Subcutaneous adipose tissue (tissue), 4 donors: Measurements from ENCODE around the gene TIMP1. TPM values are rescaled to one million over a fixed set of nuclear protein-coding genes. Genes with fewer than 3 reads are reported as not detected.

ENCODE experiments used
- total RNA-seq, 4 donors: library from RNA; depleted of rRNA; stranded (reverse); fragments of >200 nt; gene quantifications; one replicate each; pipeline ENCODE4 v1.1.0, GENCODE V29; 2016
- TF ChIP-seq, protein P1 (sequence below): fragments of 450-650 bp; IDR thresholded peaks from one replicate; pipeline ENCODE4 v1.5.1; 2016; ENCODE audit warnings: low read depth, mild to moderate bottlenecking, control low read depth, antibody characterized with exemption, moderate library complexity

The TIMP1 gene
- total RNA-seq, 4 donors from 2014 or later = 31.5 to 245 (median 102) TPM

DNA sequence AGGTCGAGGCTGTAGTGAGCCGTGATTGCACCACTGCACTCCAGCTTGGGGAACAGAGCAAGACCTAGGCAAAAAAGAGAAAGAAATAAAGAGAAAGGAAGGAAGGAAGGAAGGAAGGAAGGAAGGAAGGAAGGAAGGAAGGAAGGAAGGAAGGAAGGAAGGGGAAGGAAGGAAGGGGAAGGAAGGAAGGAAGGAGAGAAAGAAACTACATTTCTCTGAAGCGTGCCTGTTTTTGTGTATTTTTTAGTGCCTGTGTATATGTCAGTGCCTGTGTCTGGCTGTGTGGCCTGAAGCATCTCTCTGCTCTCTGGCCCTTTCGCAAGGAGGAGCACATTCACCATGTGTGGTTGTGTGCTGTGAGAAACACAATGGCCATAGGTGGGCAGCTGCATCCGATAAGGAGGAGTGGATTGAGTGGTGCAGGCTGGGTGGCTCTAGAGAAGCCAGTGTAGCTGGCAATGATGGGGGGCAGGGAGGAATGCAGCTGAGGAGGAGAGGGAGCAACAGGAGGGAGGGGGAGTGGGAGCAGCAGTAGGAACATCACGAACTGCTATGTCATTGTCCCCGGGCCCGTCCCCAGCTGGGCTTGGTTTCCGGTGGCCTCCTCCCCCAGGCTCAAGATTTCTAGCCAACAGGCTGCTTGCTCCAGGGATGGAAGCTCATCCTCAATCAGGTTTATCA is 26.0 kb downstream of the TIMP1 start:
- TF ChIP-seq, protein P1, sequence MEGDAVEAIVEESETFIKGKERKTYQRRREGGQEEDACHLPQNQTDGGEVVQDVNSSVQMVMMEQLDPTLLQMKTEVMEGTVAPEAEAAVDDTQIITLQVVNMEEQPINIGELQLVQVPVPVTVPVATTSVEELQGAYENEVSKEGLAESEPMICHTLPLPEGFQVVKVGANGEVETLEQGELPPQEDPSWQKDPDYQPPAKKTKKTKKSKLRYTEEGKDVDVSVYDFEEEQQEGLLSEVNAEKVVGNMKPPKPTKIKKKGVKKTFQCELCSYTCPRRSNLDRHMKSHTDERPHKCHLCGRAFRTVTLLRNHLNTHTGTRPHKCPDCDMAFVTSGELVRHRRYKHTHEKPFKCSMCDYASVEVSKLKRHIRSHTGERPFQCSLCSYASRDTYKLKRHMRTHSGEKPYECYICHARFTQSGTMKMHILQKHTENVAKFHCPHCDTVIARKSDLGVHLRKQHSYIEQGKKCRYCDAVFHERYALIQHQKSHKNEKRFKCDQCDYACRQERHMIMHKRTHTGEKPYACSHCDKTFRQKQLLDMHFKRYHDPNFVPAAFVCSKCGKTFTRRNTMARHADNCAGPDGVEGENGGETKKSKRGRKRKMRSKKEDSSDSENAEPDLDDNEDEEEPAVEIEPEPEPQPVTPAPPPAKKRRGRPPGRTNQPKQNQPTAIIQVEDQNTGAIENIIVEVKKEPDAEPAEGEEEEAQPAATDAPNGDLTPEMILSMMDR = no peak

DNA sequence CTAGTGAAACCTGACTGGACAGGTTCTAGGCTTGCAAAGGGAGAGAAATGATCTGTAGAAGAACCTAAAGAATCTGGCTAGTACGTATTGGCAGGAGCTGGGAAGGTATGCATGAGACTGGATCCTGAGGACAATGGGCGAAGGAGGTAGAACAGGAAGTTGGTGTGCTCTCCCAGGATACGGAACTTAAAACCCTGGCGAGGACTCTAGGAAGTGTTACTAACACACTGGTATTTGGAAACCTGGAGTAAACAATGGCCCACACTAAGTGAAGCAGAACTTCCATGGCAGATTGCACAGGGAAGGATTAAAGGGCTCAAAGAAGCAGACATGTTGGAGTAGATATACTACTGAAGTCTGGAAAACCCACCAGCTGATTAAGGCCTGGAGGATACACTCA is 28.3 kb downstream of the TIMP1 start:
- TF ChIP-seq, protein P1 = no peak

DNA sequence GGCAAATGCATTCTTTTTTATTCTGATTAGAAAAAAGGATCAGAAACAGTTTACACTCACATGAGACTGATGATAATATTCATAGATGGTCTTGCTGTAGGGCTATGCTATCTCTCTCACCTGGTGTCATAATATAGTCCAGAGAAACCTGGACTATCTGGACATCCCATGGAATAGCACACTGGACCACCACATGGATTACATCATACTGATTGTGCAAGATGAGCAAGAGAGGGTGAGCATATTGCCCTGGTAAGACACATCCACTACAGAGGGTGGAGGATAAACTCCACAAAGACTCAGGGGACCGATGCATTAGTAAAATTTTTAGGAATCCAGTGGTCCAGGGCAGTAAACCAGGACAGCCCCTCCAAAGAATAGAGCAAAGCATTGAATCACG is 29.3 kb downstream of the TIMP1 start:
- TF ChIP-seq, protein P1 = no peak

DNA sequence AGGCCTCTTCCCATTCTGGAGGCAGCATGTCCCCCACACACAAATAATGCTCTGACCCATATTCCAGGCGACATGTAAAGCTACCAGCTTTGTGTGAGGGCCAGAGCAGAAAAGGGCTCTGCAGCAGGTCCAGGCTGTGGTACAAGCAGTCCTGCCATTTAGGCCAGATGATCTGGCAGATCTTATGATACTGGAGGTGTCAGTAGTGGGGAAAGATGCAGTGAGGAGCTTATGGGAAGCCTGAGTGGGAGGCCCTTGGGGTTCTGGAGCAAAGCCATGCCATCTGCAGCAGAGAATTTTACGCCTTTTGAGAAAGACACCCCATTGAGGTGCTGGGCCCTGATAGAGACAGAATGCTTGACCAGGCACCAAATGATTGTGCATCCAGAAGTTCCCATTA is 29.7 kb downstream of the TIMP1 start:
- TF ChIP-seq, protein P1 = no peak

DNA sequence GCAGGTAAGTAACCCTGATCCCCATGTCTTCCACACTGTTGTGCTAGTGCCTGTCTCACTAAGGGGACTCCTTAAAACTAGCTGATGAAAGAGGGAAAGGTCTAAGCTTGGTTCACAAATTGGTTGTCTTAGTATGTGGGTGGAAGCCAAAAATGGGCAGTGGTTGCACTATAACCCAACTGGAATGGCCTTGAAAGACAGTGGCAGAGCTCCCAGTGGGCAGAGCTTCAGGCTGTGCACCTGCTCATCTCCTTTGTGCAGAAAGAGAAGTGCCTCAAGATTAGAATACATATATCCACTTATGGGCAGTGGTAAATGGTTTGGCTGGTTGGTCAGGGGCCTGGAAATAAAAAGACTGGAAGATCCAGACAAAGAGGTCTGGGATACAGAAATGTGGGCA is 30.2 kb downstream of the TIMP1 start:
- TF ChIP-seq, protein P1 = no peak

DNA sequence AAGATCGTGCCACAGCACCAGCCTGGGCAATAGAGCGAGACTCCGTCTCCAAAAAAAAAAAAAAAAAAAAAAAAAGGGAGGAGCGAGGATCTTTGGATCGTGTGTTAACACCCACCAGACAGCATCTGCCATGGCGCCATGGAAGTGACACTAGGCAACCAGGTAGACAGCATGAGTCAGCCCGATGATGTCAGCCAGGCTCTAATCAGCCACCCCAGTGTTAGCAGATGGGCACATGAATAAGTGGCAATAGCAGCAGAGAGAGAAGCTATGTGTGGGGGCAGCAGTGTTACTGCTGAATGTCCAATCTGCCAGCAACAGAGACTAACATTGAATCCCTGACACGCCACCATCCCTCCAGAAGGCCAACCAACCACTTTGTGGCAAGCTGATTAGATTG is 30.8 kb downstream of the TIMP1 start:
- TF ChIP-seq, protein P1 = no peak

DNA sequence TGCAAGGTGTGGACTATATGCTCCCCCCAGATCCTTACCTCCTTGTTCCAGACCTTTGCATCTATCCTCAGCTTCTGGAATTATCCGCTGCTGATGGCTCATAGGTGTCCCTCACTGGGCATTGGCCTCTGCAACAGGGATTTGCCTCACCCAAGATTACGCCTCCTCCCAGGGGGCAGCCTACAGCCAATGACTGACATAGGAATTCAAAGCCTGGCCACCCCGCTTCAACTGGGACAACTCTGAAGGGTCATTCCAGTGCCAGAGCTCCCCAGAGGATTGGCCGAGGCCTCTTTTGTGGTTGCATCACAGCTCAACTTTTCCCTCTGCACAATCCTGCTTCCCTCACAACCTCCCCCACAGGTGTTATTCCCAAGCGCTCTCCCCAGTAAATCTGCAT is 32.4 kb downstream of the TIMP1 start:
- TF ChIP-seq, protein P1 = no peak
